ENCODE data around the gene CELA3B.
"Not testable (repeated sequence)": the region's sequence is repeated elsewhere in the genome, so short reads cannot be mapped to it uniquely, and the experiment has no call there.

DNA sequence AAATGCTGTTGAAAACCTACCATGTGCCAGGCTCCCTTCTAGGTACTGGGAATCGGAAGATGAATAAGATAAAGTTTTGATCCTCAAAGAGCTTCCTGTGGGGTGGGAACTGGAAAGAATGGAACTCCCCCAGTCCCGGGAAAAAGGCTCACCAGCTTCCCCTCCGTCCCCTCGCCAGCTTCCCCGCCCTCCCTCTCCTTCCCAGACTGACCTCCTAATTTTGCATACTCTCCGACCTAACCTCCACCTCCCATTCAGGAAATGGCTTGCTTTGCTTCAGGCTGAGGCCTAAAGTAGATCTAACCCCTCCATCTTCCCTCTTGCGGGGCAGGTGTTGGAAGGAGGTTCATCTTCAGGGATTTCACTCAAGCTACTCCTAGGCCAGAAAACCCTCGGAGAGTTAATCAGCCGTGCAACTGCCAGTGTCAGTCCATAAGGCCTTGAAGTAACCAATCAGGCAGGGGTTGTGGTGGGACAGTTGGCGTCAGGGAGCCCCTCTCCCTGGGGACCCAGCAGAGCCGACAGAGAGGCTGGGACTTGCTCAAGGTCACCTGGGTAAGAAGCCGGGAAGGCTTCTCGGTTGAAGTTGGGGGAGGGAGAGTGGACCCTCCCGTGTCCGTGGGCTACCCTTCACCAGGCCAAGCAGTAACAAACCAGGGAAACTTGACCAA is 21.9 kb downstream of the CELA3B start:
- TF ChIP-seq, protein P1, sequence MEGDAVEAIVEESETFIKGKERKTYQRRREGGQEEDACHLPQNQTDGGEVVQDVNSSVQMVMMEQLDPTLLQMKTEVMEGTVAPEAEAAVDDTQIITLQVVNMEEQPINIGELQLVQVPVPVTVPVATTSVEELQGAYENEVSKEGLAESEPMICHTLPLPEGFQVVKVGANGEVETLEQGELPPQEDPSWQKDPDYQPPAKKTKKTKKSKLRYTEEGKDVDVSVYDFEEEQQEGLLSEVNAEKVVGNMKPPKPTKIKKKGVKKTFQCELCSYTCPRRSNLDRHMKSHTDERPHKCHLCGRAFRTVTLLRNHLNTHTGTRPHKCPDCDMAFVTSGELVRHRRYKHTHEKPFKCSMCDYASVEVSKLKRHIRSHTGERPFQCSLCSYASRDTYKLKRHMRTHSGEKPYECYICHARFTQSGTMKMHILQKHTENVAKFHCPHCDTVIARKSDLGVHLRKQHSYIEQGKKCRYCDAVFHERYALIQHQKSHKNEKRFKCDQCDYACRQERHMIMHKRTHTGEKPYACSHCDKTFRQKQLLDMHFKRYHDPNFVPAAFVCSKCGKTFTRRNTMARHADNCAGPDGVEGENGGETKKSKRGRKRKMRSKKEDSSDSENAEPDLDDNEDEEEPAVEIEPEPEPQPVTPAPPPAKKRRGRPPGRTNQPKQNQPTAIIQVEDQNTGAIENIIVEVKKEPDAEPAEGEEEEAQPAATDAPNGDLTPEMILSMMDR (IDR thresholded peaks at IDR 0.05 in 4 of 5, conservative IDR thresholded peaks at IDR 0.05 in 1 of 5): not testable (repeated sequence)
- not testable (repeated sequence) for TF ChIP-seq POLR2A (IDR thresholded peaks at IDR 0.05)

Measured in gastrocnemius medialis (tissue), 4 donors.